ENCODE measurements around the gene MTMR3.

Gene MTMR3

GRCh38 chr22:29916007-29916544 is 33.1 kb downstream of the MTMR3 start:
- DNase-seq (ENCODE audit: low read depth), result no peak

- no peak for DNase-seq (ENCODE audit: low read depth)
Observed at GRCh38 chr22:29917052-29917902, 34.3 kb downstream of the MTMR3 start.

GRCh38 chr22:29925402-29925801 is 42.4 kb downstream of the MTMR3 start:
- DNase-seq (ENCODE audit: low read depth), result no peak

GRCh38 chr22:29926057-29926456 is 43.1 kb downstream of the MTMR3 start:
- DNase-seq (ENCODE audit: low read depth), result no peak

- DNase-seq (ENCODE audit: low read depth), result no peak
Observed at GRCh38 chr22:29932136-29932535, 49.2 kb downstream of the MTMR3 start.

GRCh38 chr22:29933619-29934018 is 50.6 kb downstream of the MTMR3 start:
- no peak for DNase-seq (ENCODE audit: low read depth)

GRCh38 chr22:29934596-29934995 is 51.6 kb downstream of the MTMR3 start:
- DNase-seq (ENCODE audit: low read depth), result no peak

- DNase-seq (ENCODE audit: low read depth), result no peak
Observed at GRCh38 chr22:29936186-29936585, 53.2 kb downstream of the MTMR3 start.

GRCh38 chr22:29937940-29938693 is 55.1 kb downstream of the MTMR3 start:
- DNase-seq (ENCODE audit: low read depth), result no peak

GRCh38 chr22:29940526-29940925 is 57.6 kb downstream of the MTMR3 start:
- no peak for DNase-seq (ENCODE audit: low read depth)

- no peak for DNase-seq (ENCODE audit: low read depth)
Observed at GRCh38 chr22:29944339-29944738, 61.4 kb downstream of the MTMR3 start.

- no peak for DNase-seq (ENCODE audit: low read depth)
Observed at GRCh38 chr22:29945435-29945834, 62.5 kb downstream of the MTMR3 start.

GRCh38 chr22:29946220-29946619 is 63.2 kb downstream of the MTMR3 start:
- DNase-seq (ENCODE audit: low read depth), result no peak

GRCh38 chr22:29947410-29948384 is 64.7 kb downstream of the MTMR3 start:
- DNase-seq (ENCODE audit: low read depth), result no peak

- no peak for DNase-seq (ENCODE audit: low read depth)
Observed at GRCh38 chr22:29948385-29948769, 65.4 kb downstream of the MTMR3 start.

- no peak for DNase-seq (ENCODE audit: low read depth)
Observed at GRCh38 chr22:29949872-29950271, 66.9 kb downstream of the MTMR3 start.

GRCh38 chr22:29951791-29952413 is 68.9 kb downstream of the MTMR3 start:
- no peak for DNase-seq (ENCODE audit: low read depth)

GRCh38 chr22:29954203-29954855 is 71.4 kb downstream of the MTMR3 start:
- no peak for DNase-seq (ENCODE audit: low read depth)

- DNase-seq (ENCODE audit: low read depth), result no peak
Observed at GRCh38 chr22:29956680-29957079, 73.7 kb downstream of the MTMR3 start.

- no peak for DNase-seq (ENCODE audit: low read depth)
Observed at GRCh38 chr22:29958170-29958569, 75.2 kb downstream of the MTMR3 start.

- DNase-seq (ENCODE audit: low read depth), result no peak
Observed at GRCh38 chr22:29964776-29965175, 81.8 kb downstream of the MTMR3 start.

Data from stimulated activated CD8-positive, alpha-beta memory T cell treated with anti-CD3 and anti-CD28 coated beads, Interleukin-15, amount 100 ng/mL, for 1 hour (primary cell).